Measurements from ENCODE around the gene USP10.

Gene USP10

DNA sequence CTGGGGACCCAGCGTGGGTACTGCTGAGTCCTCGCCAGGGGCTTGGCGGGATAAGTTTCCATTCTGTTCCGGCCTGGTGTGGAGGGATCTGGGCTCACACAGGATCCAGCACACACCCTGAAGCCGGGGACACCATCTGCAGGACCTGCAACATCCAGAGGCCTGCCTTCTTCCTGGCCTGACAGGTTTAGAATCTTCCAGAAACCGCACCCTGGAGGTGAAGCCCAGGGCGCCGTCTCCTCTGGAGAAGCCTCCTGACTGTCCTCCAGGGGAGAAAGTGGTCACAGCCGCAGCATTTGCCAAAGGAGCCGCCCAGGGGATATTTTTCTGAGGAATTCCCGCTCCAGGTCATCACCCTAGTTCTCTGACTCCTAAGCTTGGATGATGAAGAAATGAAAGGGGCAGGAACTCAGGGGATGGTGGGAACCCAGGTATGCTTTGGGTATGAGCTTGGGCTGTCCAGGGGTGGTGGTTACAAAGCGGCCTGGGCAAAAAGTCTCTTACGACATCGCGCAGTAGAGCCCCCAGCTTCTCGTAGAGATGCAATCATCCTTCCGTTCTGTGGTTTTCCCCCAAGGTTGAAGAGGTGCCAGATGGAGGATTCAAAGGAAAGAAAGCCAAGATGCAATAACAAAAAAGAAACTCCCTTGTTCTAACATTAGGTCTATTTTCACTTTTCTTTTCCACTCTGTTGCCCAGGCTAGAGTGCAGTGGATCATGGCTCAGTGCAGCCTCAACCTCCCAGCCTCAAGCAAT, 110.9 kb downstream of the USP10 start:
- no peak for DNase-seq

DNA sequence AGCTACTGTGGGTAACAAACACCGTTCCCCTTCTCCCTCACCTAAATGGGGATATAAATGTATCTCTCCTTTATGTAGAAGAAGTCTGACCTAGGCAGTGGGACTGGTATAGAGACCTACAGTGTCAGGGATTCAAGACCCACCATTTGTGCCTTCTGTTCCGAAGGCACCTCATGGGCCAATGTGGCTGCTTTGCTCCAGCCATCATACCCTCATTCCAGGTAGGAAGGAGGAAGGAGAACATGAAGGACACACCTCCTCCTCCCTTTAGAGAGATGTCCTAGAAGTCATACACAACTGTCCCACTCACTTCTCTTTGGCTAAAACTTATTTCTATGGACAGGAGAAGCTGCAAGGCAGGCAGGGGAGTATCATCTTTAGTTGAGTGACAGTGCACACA, 111.7 kb downstream of the USP10 start:
- DNase-seq = no peak

DNA sequence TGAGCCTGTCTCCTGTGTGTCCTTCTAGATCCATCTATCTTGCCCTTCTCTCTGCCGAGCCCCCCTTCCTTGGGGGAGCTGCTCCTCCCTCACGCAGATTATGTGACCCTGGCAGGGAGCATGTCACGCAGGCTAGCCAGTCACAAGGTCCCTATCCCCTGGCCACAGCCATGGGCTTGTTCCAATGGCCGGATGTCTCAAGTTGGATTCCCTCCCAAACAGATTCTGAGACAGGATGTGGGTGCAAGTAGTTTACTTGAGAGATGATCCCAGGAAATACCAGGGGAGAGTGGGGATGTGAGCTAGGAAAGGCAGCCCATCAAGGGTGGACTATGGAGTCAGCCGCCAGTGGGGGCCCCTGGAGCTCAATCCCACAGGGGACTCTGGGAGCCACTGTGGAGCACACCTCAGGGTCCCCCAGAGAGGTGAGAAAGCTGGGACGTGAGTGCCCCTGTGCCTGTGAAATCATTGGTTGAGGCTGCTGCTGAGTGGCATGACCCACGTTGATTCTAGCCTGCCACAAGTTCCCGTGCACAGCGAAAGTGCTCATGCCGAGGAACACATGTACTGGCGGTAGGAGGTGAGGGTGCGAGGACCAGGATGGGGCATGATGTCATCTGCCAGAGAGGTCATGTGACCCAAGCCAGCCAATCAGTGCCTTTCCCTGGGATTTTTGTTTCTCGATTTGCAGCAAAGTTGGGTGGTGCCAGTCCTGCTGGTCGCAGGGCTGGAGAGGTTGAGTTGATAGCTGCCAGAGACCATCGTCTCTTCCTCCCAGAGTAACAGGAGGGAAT, 113.5 kb downstream of the USP10 start:
- DNase-seq = no peak

DNA sequence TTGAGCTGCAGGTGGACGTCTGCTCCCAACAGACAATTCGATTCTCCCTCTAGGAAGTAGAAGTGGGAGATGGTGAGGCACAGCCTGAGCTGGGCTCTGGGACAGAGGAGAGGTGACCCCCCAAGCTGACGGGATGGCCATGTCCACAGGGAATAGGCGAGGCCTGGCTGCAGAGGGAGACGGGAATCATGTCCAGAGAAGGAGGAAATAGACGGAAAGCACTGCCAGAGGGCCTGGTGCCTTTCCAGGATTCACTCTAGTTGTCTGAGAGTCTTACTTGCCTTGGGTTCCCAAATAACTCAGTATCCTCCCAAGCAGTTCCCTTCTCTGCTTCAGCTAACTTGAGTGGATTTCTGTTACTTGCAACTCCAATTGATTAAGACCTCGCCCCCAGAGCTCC, 115.7 kb downstream of the USP10 start:
- DNase-seq = no peak

DNA sequence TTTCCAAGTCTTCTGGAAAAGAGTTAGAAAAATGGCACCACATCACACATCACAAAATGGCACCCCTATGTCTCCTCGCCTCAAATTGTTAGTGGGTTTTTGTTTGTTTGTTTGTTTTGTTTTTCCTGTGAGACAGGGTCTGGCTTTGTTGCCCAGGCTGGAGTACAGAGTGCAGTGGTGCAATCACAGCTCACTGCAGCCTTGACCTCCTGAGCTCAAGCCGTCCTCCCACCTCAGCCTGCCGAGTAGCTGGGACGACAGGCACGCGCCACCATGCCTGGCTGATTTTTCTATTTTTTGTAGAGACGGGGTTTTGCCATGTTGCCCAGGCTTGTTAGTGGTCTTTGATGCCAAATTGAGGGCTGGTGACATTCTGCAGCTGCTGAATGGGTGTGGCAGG, 116.2 kb downstream of the USP10 start:
- no peak for DNase-seq

DNA sequence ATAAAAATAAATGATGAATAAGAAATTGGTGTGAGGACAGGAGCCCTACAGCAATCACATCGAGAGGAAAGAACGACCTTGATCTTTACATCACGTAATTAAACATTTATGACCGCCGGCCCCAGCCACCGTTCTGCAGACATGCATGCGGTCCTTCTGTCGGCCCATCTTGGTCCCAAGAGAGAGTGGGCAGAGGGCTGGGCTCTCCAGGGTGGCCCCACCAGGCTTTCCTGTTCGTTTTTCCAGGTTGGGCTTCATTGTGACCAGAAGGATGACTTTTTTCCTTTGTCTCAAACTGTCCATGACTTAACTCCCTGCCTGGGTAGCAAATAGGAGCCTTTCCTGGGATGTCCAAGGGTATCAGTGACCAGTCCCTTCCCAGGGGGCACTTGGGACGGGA, 116.7 kb downstream of the USP10 start:
- DNase-seq = no peak

DNA sequence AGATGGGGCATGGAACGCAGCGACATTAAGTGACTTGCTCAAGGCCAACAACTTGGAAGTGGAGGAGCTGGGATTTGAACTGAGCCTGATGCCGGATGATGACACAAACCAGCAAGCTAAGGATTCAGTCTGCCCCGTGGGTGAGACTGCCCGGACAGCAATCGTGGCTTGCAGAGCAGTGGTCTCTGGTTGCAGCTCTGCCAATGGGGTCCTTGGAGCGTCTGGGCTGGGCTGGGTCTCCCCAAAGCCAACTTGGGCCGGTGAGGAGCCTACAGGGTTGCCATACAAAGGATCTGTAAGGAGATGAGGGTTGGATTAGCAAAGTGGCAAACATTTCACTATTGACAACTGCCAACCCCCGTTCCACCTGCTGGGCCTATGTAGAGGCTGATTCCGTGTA, 117.4 kb downstream of the USP10 start:
- DNase-seq = no peak

DNA sequence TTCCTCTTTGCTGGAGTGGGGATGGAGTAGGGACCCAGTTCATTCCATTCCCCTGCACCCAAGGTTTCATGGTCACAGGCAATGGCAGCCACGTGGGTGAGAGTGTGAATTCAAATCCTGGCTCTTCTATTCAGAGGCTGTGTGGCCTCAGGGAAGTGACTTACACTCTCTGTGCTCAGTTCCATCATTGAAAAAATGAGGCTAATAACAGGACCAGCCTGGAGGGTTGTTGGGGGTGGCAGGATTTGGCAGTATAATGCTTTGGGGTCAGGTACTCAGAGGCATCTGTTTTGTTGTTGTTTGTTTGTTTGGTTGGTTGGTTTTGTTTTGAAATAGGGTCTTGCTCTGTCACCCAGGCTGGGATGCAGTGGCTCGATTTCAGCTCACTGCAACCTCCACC, 117.8 kb downstream of the USP10 start:
- no peak for DNase-seq

DNA sequence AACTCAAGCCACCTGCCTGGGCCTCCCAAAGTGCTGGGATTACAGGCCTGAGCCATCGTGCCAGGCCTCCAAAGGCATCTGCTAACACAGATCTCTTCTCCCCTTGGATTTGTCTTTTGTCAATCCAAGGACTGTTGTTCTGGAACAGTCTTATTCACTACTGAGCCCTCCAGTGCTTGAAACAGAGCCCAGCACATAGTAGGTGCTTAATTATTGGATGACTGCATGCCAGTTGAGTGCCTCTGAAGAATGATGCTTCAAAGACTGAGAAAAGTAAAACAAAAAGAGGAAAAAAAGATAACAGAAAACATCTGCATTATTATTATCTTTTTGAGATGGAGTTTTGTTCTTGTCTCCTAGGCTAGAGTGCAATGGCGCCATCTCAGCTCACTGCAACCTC, 118.3 kb downstream of the USP10 start:
- no peak for DNase-seq

DNA sequence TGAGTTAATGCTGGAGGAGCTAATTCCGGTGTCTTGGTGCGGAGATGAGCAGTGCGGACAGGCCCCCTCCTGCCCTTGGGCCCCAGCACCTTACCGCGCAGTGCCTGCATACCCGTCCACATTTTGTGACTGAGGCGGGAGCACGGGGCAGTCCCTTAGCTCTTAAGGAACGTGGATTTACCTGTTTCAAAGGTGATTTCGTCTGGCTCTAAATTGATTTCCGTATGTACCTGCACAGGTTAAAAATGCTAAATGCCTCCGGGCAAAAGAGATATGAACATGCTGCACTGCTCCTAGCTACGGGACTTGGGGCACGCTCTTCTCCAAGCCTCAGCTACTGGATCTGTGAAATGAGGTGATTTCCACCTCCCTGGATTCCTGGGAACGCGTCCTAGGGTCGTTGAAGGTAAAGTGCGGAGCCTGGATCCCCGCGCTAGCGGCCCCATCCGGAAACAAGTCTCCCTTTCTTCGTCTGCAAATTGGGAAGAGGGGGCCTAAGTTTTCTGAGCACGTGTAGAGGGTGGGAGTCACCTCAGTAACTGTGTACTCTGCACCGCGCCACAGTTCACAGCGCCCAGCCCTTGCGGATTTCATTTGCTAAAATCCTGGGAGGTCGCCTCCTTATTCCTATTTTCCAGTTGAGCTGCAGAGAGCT, 119.3 kb downstream of the USP10 start:
- DNase-seq = no peak

DNA sequence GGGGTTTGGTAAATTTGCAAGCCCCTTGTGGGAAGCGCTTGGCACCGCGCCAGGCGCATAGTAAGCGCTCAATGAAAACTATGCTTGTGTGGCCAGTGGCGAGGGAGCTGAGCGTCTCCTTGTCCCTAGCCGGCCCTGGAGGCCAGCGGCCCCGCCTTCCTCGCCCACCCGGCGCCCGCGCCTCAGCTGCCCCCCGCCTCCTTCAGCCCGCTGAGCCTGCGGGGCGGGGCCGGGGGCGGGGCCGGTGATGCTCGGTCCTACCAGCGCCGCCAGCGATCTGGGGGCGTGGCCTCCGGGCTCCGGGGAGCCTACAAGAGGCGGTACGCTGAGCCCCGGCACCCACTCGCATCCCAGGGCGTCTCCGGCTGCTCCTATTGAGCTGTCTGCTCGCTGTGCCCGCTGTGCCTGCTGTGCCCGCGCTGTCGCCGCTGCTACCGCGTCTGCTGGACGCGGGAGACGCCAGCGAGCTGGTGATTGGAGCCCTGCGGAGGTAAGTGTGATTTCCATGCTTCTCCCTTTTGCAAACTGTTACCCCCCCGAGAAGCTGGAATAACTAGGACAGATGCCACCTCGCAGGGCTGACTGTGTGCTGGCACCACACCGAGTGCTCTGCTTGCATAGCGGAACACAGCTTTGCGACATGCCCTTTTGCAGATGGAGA, 120.0 kb downstream of the USP10 start, which contains the start of gene CRISPLD2:
TSS of gene CRISPLD2 (plus strand) at position 342 of the 661 bp plus-strand sequence. CDS start 18,511 bp downstream, outside the sequence.
- peak; percentile 40 to 87 (median 75) for DNase-seq

DNA sequence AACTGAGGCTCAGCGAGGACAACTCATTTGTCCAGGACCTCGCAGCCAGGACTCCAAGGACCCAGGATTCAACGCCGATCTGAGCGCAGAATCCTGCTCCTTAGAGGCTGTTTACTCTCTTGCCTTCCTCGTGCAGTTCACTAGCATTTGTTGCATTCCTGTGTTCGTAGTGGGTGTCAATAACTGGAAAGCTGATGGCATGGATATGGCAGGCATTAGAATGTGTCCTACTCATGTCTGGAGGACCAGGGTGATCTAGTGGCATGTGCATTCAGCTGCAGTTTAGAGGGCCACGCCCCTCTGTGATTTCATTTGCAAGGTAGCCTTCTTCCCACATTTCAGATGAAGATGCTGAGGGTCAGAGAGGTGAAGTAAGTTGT, 120.5 kb downstream of the USP10 start:
- DNase-seq = no peak

DNA sequence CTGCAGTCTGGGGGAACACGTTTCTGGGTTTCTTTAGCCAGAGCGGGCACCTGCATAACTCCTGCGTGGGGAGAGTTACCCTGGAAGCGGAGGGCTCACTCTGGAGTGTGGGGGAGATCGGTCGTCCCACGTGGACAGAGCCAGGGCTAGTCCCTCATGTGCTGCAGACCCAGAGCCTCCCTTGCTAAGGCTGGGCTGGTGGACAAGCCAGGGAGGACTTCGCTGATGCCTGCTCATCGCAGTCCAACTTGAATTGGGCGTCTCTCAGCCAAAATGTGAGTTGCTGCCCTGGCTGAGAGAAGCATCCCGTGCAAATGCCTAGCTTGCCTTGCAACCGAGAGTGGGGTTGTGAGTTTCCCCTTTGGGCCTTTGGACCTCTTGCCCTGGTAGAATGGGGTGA, 121.0 kb downstream of the USP10 start:
- no peak for DNase-seq

DNA sequence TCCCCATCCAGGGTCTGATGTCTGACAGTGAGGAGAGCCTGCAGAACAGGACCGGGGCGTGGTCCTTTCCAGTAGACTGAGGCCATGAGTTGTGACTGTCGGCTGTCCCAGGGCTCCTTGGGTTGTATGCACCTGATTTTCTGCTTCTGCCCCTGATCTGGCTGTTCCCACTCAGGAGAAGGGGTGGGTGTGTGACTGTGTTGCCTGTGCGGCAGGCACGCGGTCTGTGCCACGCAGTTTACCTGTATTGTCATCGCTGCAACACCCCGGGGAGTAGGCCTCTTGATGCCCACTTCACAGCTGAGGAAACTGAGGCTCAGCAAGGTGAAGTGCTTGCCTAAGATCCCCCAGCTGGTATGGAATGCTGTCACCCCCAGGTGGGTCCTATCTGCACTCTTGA, 121.4 kb downstream of the USP10 start:
- DNase-seq = no peak

DNA sequence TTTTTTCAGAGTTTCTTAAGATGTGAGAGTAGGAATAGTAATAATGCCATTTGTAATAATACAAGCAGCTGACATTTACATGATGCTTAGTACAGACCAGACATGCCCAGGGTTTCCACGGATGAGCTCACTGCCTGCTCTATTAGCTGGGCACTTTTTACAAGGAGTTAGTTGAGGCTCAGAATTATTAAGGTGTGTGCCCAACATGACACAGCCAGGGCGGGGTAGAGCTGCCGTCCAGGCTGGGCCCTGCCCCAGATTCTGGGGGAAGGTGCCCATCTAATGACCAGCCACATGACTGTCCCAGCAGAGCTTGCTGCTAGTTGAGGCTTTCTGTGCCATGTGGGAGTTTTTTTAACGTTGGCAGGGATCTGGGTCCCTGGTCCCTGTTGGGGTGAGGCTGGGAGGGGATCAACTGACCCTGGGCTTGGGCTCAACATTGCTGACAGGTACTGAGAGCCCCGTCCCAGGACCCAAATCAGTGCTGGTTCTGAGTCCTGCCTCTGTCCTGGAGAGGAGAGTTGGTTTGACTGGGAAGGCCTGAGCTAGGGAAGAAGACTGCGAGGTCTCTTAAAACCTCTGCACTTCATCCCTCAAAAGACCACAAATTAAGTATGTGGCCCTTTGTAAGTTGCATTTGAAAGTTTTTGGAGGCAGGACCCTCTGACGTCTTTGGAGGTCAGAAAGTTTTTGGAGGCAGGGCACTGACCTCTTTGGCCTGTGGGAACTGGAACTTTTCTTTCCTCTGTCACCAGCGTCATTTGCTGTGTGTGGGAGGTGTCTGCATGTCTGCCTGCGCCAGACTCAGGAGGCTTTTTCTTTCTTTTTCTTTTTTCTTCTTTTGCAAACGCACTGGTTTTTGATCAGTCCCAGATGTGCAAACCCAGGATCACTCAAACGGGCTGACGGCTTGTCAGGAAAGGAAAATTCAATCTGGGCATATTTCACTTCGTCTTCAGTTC, 122.2 kb downstream of the USP10 start:
- DNase-seq = no peak

DNA sequence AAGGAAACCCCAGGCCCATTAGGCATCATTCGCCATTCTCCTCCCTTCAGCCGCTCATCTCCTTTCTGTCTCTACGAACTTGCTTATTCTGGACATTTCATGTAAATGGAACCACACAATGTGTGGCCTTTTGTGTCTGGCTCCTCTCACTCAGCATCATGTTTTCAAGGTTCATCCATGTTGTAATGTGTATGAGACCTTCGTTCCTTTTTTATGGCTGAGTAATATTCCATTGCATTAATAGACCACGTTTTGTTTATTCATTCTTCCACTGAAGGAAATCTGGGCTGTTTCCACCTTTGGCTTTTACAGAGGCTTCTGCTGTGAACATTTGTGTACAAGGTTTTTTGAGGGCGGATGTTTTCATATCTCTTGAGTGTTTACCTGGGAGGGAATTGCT, 123.2 kb downstream of the USP10 start:
- no peak for DNase-seq

DNA sequence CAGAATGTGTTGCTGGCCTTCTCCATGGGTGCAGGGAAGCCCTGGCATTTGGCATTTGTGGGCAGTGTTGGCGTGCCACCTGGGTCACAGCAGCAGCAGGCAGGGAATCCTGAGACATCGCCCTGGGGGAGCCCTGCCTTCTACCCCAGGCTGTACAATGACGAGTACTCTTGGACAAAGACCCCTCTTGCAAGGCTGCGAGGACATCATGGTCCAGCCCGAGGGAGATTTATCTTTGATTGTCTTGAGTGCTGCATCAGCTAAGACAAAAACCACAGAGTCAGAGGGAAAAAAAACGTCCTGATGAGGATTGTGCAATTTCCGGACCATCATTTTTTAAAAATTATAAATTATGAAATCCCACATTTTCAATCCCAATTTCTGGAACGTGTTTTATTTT, 123.7 kb downstream of the USP10 start:
- DNase-seq = no peak

DNA sequence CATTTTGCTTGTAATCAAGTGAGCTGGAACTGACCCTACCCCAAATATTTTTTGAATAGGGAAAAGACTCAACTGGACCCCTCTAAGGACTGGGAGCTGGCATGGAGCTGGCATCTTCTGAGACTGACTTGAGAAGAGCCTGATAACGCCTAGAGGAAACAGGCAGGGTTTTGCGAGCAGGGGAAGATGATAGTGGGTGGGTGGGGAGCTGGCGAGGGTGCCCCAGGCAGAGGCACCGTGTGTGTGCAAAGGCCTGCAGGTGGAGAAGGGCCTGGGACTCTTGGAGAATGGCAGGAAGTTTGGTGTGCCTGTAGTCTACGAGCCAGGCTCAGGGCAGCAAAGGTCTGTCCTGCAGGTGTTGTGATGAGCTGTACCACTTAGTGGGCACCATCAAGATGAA, 124.1 kb downstream of the USP10 start:
- DNase-seq = no peak

DNA sequence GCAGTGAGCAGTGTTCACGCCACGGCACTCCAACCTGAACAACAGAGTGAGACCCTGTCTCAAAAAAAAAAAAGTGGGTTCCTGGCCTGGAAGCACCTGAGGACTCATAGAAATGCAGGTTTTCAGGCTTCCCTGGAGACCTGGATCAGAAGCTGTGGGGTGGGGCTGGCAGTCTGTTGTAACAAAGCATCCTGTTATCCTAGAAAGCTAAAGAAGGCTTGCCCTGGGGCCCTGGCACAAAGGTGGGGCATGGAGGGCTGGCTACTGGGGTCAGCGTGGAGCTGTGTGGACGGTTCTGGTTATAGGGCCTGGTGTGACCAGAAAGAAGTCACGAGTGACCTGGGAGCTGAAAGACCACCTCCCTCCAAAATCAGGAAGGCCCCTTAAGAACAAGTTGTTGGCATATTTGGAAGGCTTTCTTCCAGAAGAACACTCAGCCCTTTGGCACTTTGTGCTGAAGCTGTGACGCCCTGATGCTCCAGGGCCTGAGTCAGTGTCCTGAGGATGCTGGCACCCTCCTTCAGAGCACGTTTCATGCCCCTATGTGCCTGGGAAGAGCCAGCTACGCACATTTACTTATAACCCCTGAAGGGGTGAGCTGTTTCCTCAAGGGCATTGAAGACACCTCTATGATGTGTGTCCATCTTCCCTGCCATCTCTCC, 126.2 kb downstream of the USP10 start:
- DNase-seq = no peak

DNA sequence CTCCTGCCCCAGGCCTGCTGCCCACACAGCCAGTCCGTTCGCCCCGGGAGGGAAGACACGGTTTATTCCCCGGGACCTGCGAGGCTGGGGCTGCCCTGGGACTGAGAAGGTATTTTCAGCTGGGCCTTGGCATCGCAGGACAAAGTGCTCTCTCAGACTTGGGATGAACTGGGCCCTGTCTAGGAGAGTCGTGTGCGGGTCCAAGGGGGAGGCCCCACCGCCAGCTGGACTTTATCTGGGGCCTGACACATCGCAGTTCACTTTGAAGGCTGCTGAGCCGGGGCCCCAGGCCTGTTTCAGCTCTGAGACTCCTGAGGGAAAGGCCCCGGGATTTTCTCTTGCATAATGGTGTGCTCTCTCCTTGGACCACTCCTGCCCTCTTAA, 126.8 kb downstream of the USP10 start:
- no peak for DNase-seq

DNA sequence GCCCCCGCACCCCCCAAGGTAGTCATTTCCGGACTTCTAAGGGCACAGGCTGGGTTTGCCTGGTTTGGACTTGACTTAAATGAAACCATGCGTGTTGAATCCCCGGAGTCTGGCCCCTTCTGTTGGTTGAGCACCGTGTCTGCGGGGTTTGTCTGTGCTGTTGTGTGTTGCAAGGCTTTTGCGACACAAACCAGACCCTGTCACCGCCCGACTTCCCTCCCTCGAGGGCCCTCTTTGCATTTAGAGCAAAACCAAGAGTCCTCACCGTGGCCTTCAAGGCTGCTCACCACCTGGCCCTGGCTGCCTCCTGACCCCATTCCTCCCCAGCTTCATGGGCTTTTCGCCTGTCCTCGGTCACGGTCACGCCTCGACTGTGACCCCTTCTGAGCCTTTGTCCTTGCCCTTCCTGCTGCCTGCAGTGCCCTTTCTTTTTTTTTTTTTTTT, 127.4 kb downstream of the USP10 start:
- DNase-seq = no peak

DNA sequence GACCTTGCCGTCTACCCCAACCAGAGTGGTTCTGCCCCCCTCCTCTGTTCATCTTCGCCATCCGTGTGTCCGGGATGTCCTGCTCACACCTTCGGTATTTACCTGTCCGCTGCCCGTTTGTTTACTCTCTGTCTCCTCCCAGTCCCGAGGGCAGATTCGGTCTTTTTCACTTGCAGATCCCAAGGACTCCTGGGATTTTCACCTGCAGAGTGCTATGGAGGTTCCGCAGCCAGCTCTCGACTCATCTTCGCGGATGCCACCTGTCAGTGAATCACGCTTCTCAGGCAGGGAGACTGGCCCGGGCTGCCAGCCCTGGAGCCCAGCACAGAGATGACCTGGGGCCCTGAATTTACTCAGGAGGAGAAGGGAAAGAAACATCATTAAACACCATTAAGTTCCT, 128.1 kb downstream of the USP10 start:
- no peak for DNase-seq

All from activated naive CD4-positive, alpha-beta T cell (primary cell).